Measurements from ENCODE around the gene NUTM1.

DNA sequence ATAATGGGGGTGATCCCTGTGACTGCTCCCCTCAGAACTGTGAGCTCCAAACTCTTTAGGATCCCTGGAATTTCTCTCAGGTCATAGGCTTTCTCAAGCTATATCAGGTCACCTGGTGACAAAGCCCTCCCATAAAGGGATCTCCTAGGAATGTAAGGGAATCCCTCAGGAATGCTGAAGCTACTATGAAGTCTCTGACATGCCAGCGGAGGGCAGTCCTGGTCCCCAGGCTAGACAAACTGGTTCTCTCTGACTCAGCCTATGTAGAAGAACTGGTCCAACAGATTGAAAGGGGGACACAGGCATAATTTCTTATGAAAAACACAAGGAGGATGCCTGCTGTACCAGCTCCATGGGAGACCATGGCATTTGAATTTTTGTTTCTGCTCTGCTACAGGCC is 17.2 kb downstream of the NUTM1 start:
- TF ChIP-seq, protein P1, sequence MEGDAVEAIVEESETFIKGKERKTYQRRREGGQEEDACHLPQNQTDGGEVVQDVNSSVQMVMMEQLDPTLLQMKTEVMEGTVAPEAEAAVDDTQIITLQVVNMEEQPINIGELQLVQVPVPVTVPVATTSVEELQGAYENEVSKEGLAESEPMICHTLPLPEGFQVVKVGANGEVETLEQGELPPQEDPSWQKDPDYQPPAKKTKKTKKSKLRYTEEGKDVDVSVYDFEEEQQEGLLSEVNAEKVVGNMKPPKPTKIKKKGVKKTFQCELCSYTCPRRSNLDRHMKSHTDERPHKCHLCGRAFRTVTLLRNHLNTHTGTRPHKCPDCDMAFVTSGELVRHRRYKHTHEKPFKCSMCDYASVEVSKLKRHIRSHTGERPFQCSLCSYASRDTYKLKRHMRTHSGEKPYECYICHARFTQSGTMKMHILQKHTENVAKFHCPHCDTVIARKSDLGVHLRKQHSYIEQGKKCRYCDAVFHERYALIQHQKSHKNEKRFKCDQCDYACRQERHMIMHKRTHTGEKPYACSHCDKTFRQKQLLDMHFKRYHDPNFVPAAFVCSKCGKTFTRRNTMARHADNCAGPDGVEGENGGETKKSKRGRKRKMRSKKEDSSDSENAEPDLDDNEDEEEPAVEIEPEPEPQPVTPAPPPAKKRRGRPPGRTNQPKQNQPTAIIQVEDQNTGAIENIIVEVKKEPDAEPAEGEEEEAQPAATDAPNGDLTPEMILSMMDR (IDR thresholded peaks at IDR 0.05), result no peak
- no peak for TF ChIP-seq EZH2 (IDR thresholded peaks at IDR 0.05; ENCODE audit: borderline replicate concordance, insufficient read depth, low read depth, low read length, poor library complexity, severe bottlenecking)

Data from B cell (primary cell).